Measurements from ENCODE around the gene AMBP.
"Not testable (repeated sequence)": the region's sequence is repeated elsewhere in the genome, so short reads cannot be mapped to it uniquely, and the experiment has no call there.

AMBP gene

GRCh38 chr9:114050226-114050568 lies 27.9 kb downstream of the AMBP start:
- no peak for DNase-seq

GRCh38 chr9:114049441-114050225 lies 28.5 kb downstream of the AMBP start:
- no peak for DNase-seq

DNA sequence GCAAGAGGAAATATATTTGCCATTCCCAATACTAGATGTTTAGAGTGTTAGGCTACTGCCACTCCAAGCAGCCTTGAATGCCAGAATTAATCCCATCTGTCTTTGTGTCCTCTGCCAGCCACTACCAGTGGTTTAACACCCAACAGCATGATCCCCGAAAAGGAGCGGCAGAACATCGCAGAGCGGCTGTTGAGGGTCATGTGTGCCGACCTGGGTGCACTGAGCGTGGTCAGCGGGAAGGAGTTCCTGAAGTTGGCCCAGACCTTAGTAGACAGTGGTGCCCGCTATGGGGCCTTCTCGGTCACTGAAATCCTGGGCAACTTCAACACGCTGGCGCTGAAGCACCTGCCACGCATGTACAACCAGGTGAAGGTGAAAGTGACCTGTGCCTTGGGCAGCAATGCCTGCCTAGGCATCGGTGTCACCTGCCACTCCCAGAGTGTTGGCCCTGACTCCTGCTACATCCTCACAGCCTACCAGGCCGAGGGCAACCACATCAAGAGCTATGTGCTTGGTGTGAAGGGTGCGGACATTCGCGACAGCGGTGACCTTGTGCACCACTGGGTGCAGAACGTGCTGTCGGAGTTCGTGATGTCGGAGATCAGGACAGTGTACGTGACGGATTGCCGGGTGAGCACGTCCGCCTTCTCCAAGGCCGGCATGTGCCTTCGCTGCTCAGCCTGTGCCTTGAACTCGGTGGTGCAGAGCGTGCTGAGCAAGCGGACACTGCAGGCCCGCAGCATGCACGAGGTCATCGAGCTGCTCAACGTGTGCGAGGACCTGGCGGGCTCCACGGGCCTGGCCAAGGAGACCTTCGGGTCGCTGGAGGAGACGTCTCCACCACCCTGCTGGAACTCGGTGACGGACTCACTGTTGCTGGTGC lies 29.3 kb downstream of the AMBP start:
- DNase-seq: no peak

DNA sequence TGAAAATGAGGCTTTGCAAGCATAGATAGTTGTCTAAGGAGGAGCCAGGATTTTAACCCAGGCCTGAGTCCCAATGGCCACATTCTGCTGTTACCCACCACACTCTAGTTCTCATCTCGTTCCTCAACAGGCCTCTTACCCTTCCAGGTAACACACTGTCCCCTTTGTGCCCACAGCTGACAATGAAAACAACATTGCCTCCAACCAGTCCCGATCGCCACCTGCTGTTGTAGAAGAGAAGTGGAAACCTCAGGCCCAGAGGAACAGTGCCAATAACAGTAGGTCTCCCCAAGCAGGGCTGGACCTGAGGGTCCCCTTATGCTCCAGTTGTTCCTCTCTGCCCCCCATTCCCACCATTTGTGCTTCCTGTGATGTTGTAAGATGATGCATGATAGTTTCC lies 30.4 kb downstream of the AMBP start:
- DNase-seq: peak; percentile 4 to 21

GRCh38 chr9:114046875-114047274 lies 31.2 kb downstream of the AMBP start:
- no peak for DNase-seq

DNA sequence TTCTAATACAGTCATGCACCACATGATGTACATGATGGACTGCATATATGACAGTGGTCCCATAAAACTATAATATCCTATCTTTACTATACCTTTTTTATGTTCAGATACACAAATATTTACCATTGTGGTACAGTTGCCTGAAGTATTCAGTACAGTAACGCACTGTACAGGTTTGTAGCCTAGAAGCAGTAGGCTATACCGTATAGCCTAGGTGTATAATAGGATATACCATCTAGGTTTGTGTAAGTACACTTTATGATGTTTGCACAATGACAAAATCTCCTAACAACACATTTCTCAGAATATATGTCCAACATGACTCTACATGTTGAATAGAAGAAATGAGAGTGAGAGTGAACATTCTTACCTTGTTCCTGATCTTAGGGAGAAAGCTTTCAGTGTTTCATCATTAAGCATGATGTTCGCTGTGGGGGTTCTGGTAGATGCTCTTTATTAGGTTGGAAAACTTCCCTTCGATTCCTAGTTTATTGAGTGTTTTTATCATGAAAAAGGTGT lies 31.8 kb downstream of the AMBP start:
- no peak for DNase-seq

GRCh38 chr9:114043660-114044059 lies 34.4 kb downstream of the AMBP start:
- DNase-seq: not testable (repeated sequence)

DNA sequence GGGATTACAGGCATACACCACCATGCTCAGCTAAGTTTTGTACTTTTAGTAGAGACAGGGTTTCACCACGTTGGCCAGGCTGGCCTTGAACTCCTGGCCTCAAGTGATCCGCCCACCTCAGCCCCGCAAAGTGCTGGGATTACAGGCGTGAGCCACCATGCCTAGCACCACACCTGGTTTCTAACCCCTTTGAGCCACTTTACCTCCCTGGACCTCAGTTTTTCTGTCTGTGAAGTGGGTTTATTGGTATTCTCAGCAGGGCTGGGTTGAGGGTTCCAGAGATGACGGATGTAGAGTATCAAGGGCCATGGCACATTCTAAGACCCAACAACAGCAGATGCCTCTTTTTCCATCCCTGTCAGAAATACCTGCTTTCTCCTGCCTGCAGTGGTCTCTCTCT lies 38.6 kb downstream of the AMBP start:
- DNase-seq: no peak

GRCh38 chr9:114038724-114039313 lies 39.3 kb downstream of the AMBP start:
- DNase-seq: no peak

- DNase-seq: no peak
These were observed 40.0 kb downstream of the AMBP start for GRCh38 chr9:114037961-114038723.

- no peak for DNase-seq
These were observed 40.9 kb downstream of the AMBP start for GRCh38 chr9:114037249-114037648.

DNA sequence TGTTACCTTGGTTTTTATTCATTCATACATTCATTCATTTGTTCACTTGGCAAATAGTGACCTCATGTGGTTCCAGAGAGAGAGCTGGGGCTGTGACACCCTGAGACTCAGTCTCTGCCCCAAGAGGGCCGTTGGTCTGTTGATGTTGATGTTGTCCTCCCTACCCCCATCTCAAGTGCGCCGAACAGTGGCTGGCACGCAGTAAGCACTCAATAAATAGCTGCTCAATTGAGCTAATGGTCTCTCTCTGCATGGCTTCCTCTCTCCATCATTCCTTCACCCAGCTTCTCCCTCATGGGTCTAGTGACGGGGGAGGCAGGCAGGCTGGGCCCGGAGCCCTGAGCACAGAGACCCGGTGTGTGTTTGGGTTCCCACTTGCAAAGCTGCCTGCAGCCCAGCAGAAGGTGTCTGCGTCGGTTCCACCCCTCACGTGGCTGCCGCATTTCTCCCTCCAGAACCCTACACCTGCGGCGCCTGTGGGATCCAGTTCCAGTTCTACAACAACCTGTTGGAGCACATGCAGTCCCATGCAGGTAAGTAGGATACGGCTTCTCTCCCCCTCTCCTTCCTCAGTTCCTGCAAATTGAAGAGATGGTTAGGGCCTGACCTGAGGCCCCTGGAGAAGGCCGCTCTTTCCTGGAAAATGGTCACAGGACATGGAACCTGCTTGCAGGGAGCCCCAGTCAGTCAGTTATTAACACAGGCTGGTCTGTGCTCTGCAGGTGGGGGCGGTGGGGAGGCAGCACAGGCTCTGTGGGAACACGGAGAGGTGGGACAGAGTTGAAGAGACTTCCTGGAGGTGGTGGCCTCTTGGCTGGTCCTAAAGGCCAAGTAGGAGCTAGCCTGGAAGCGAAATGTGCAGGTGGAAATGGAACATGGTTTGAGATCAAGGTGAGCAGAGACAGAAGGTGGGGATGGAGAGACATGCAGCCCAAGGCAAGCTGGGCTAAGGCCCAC lies 42.0 kb downstream of the AMBP start:
- DNase-seq: no peak

DNA sequence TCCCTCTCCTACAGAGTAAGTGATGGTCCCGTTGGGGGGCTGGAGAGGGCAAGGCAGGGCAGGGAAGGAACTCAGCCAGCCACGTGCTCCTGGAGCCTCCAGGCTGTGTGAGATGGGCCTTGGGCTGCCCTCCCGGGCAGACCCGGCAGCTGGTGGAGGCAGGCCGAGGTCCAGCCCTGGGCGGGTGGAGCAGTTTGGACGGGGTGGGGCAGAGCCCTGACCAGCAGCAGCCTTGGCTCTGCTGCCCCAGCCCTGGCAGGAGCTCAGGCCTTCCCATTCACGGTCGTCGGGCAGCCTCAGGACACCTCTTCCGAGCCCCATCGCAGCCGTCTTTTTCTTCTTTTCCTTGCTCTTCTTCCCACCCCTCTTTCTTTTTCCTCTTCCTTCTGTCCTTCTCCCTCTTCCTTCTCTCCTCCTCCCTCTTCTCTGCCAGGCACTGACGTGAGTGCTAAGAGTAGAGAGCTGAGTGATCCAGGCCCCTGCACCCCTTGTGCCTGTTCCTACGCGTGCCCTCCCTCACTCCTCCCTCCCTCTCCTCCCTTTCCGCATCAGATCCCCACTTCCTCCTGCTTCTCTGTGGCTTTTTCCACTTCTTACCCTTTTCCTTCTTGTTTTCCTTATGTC lies 42.8 kb downstream of the AMBP start:
- no peak for DNase-seq

DNA sequence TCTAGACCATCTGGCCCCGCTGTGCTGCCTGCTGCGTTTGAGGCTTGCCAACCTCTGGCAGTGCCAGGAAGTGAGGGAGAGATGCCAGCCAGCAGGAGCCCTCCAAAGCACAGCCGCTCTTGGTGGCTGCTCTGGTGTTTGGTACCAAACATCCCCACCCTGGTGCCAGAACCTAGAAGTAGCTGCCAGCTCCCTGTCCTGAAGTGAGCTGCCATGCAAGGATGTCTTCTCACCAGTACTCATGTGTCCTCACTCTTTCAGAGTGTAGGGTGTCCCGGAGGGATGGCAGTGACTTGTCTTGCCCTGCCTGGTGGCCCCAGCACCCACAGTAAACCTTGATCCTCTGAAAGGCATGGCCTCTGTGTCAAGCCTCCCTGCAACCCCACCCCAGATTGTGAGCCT lies 43.4 kb downstream of the AMBP start:
- DNase-seq: no peak

DNA sequence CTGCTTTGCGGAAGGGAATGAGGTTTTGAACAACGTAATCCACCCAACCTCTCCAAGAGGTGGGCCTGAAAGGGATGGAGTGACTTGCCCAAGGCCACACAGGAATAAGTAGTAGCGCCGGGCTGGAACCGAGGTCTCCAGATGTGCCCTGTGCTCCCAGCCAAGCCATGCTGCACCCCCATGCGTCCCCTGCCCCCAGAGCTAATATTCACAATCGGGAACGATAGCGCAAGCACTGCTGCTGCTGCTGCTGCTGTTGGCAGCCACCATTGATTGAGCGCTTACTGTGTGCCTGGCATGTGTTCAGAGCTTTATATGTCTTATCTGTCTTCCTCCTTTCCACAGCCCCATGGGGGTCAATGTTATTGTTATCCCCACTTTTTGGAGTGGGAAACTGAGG lies 43.9 kb downstream of the AMBP start:
- no peak for DNase-seq

GRCh38 chr9:114033397-114034103 lies 44.5 kb downstream of the AMBP start:
- DNase-seq: peak; percentile 4 to 18

GRCh38 chr9:114031948-114032840 lies 45.9 kb downstream of the AMBP start:
- DNase-seq: no peak

DNA sequence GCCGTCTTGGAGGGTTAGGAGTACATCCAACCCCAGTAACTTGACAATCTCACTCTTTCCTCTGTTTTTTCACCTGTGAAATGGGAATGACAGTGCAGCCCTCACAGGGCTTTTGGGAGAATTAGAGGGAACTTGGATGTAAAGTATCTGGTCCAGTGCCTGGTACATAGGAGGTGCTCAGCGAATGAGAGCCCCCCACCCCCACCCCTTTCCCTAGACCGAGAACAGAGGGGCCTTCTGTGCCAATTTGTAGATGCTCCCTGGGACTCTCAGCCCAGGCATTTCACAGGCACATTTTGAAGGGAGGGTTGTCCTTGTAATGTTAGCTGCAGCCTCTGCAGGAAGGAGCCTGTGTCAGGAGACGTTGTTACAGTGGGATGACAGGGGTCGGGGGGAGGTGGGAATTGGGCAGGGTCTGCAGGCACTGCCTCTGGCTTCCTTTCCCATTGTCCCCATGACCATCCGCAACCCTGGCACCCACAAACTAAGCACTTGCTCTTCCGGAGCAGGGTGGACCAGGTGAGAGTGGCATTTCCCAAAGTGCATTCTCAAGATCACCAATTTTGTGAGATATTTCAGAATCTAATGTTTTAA lies 47.0 kb downstream of the AMBP start:
- no peak for DNase-seq

DNA sequence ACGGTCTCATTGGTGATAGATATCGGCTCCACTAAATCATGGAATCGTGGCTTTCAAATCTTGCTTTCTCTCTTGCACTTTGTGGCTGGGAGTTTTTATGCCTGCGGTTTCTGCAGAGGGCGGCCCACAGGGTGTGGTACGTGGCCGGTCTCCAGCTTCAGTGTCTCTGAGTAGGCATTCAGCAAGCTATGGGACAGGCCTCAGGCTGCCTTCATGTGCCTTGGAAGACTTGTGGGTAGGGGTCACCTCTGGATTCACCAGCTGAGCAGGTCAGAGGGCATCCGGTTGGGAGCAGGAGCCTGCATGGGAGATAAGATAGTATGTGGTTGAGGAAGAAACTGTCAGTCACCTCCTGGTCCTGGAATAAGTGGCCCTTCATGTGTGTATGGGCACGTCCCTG lies 47.7 kb downstream of the AMBP start:
- DNase-seq: no peak

Data from Kasumi-1 (cell line).